Measurements from ENCODE around the gene ATG4B.

The ATG4B gene

DNA sequence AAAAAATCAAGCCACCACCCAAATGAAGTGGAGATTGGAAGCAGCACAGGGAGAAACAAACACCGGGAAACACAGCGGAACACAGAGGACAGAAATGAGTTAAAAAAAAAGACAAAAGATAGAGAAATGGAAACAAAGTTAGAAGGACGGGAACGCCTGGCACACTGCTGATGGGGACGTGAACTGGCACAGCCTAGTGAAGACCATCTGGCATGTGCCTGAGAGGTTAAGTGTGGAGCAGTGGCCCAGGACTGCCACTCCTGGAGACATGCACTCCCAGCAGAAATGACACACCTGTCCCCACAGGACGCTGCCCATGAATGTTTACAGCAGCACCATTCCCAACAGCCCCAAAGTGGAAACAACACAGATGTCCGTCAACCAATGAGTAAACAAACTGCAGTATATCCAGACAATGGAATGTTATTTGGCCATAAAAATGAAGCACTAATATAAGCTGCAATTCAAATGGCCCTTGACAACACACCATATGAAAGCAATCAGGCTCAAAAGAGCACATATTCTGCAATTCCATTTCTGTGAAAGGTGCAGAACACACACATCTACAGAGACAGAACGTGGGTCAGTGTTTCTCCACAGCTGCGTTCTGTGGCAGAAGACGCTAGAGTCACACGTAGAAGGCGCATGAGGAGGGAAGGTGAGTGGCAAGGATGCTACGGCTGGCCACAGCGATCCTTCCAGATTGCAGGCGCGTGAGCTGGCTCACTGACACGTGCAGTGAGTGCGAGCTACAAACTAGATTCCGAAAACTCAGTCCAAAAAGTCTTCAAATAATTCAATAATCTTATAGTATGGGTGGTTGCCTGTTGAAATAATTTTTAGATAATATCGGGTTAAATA lies 25.1 kb upstream of the ATG4B start:
- in situ Hi-C loops (cut with MboI; ENCODE audit: low sequenced_read_pairs): no loop called here

DNA sequence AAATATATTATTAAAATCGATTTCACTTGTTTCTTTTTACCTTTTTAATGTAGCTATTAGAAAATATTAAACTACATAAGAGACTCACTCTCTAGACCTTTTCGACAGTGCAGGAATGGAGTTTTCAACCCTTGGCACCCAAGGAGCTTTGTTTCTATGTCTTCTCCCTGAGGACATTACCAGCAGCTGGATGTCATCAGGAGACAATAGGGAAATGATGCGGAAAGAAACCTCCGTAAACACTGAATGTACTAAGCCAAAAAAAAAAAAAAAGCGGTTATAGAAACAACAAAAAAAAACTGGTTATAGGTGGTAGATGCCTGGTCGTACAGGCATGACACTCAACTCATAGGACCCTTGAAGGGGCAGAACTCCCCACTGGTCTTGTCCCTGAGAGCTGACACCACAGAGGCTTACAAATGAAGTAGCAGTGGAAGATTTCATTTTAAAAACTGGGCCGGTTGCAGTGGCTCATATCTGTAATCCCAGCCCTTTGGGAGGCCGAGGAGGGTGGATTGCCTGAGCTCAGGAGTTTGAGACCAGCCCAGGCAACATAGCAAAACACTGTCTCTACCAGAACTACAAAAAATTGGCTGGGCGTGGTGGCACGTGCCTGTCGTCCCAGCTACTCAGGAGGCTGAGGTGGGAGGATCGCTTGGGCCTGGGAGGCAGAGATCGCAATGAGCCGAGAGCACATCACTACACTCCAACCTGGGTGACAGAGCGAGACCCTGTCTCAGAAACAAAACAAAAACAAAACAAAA lies 24.3 kb upstream of the ATG4B start:
- in situ Hi-C loops (cut with MboI; ENCODE audit: low sequenced_read_pairs): no loop called here

DNA sequence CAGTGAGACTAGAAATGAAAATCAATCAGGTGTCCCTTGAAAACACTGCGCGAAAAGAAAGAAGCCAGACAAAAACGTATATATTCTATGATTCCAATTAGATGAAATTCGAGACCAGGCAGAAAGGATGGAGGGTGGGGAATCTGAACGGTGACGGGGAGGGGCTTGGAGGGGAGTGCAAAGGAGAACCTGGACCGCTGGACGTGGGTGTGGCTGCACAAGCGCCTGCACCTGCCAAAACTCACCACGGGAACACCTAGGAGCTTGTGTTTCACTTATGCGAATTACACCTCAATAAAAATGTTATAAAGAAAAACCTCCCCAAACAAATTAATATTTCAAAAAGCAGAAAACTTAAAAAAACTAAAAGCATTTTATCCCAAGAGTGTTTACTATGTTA lies 22.5 kb upstream of the ATG4B start:
- in situ Hi-C loops (cut with MboI; ENCODE audit: low sequenced_read_pairs): no loop called here

- in situ Hi-C loops (cut with MboI; ENCODE audit: low sequenced_read_pairs): no loop called here
Measured at GRCh38 chr2:241615522-241616052, 21.9 kb upstream of the ATG4B start.

GRCh38 chr2:241616168-241617125 lies 21.0 kb upstream of the ATG4B start:
- in situ Hi-C loops (cut with MboI; ENCODE audit: low sequenced_read_pairs): no loop called here

GRCh38 chr2:241617431-241618154 lies 19.9 kb upstream of the ATG4B start:
- in situ Hi-C loops (cut with MboI; ENCODE audit: low sequenced_read_pairs): no loop called here

GRCh38 chr2:241618296-241618805 lies 19.1 kb upstream of the ATG4B start:
- in situ Hi-C loops (cut with MboI; ENCODE audit: low sequenced_read_pairs): no loop called here

DNA sequence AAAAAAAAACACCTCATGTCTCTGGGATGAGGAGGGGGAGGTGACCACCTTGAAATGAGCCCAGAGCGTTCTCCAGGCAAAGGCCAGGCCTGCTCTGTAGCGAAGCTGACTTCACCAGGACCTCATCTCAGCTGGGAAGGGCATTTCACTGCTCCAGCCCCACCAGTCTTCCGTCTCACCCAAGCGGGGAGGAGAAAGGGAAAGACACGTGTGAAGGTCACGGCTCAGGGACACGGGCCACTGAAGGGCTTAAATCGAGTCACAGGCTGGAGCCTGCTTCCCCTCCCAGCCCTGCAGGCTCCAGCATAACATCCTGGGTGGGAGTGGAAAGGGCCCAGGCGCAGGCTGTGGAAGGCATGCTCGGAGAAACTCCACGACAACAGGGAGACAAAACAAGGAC lies 18.7 kb upstream of the ATG4B start:
- in situ Hi-C loops (cut with MboI; ENCODE audit: low sequenced_read_pairs): no loop called here

- in situ Hi-C loops (cut with MboI; ENCODE audit: low sequenced_read_pairs): no loop called here
Measured at GRCh38 chr2:241619597-241620418, 17.7 kb upstream of the ATG4B start.

DNA sequence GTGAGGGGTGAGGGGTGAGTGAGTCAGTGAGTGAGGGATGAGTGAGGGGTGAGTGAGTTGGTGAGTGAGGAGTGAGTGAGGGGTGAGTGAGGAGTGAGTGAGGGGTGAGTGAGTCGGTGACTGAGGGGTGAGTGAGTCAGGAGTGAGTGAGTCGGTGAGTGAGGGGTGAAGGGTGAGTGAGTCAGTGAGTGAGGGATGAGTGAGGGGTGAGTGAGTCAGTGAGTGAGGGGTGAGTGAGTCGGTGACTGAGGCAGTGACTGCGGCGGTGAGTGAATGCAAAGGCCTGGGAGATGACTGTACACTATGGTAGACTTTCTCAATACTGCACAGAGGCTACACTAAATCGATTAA lies 17.1 kb upstream of the ATG4B start:
- in situ Hi-C loops (cut with MboI; ENCODE audit: low sequenced_read_pairs): no loop called here

DNA sequence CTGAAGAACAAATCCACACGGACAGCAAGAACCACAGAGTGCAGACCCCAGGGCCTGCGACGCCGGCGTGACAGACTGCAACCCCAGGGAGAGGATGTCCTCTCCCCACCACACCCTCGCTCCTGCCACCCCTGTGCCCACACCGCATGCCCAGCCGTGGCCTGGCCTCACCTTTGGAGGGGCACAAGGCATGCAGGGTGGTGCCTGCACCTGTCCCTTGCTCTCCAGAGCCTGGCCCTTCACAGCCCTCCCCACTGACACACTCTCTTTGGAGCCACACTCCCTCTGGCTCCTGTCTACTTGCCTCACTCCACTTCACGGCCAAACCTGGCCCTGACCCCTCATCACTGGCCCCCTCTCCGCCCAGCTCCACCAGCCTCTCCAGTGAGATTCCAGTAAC lies 9.8 kb upstream of the ATG4B start:
- in situ Hi-C loops (cut with MboI; ENCODE audit: low sequenced_read_pairs): no loop called here

DNA sequence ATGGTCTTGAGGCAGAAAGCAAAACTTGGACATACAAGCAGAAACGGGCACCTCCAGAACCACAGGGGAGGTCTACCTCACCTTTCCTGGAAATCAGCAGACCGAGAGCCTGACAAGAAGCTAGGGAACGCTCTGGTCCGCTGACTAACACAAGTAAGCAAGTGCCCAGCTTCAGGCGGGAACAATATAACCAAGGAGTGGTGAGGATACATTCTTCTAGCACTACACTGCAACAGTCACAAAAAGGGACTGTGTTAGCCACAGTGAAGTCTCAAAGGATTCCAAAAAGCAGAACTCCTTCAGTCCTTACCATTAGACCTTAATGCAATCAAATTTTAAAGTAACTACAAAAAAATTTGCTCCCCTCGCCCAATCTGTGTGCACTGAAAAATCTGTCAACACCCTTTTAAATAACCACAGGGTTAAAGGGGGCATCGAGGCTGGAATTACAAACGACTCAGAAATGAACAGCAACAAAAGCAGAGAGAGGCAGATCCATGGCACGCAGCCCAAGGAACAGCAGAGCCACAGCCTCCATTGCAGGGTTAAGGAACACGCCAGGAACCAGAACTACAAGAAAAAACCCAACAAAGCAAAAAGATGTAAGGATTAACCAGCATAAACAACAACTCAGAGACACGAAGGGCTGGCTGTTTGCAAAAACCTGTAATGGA lies 7.6 kb upstream of the ATG4B start:
- in situ Hi-C loops (cut with MboI; ENCODE audit: low sequenced_read_pairs): no loop called here

- in situ Hi-C loops (cut with MboI; ENCODE audit: low sequenced_read_pairs): no loop called here
Measured at GRCh38 chr2:241632478-241633325, 4.8 kb upstream of the ATG4B start.

DNA sequence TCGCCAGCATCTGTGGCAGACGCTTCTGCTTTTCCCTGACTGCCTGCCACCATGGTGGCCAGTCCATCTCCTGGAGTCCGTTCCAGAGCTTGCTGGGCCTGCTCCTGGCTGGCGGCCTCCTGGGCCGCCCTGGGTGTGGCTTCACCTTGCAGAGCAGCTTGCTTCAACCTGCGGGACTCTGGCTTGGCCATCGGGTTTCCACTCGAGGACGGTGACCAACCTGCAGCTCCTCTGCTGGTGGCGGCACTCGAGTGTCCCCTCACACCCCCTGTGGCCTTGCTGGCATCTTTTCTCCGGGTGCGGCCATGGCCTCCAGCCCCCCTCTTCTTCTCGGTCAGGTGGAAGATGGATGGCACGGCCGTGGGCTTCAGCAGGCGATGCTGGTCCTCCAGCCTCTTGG lies 3.9 kb upstream of the ATG4B start:
- in situ Hi-C loops (cut with MboI; ENCODE audit: low sequenced_read_pairs): no loop called here

GRCh38 chr2:241635756-241636155 lies 1.7 kb upstream of the ATG4B start:
- in situ Hi-C loops (cut with MboI; ENCODE audit: low sequenced_read_pairs): no loop called here

DNA sequence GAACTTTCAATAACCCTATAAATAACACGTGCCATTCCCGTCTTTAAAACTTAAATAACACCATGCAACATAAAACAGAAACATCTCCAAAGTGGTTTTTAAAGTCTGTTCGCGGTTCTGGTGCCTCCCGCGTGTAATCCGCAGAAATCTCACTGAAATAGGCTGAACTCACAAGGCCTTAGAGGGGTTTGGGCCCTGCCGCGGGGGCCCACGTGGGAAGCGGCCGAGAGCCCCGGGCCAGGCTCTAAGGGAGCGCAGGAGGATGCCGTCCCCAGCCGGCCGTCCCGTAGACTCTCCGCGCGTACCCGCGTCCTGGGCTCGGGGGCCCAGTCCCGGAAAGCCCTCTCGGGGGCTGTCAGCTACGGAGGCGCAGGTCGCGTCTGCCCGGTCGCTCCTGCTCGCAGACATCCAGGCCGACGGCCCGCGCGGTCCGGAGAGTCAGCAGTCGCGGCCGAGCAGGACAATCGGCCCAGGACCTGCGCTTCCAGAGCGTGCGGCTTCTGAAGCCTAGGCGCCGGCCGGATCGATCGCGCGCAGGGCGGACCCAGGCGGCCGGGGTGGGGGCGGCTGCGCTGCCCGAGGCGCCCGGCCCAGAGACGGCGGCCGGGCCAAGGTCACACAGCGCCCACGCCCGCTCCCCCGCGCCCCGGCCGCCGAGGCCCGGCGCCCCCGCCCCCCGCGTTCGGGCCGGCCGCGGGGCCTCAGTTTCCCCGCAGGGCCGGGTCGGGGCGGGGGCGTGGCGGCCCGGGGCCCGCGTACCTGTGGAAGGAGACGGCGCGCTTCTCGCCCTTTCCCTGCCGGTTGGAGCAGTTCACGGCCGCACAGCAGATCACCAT lies 1.1 kb upstream of the ATG4B start:
- in situ Hi-C loops (cut with MboI; ENCODE audit: low sequenced_read_pairs): no loop called here

Measured in HL-60/S4 treated with retinoic acid at 250 ng/mL for 4 days and 3 days (cell line).